ENCODE measurements around the gene PCDHA7.
"Not testable (repeated sequence)": the region's sequence is repeated elsewhere in the genome, so short reads cannot be mapped to it uniquely, and the experiment has no call there.

The PCDHA7 gene

DNA sequence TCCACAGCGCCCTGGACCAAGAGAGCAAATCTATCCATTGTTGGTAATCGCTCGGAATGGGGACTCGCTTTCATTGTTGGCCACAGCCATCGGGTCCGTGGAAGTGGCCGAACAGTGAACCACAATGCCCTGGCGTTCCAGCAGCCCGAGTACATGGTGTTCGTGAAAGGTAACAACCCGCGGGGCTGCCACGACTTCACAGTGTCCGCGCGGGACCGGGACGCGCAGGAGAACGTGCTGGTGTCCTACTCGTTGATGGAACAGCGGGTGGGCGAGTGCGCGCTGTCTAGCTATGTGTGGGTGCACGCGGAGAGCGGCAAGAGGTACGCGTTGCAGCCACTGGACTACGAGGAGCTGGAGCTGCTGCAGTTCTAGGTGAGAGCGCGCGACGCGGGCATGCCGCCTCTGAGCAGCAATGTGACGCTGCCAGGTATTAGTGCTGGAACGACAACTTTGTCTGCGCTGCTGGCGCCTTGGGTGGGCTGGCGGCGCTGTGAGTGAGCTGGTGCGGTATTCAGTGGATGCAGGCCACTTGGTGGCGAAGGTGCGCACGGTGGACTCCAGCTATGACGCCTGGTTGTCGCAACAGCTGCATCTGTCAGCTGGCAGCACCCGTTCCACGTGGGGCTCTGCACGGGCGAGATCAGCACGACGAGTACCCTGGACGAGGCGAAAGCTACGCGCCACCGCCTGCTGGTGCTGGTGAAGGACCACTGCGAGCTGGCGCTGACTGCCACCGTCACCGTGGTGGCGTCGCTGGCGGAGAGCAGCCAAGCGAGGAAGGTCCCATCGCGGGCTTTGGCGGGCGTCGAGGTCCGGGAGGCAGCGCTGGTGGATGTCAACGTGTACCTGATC is 28.6 kb downstream of the PCDHA7 start:
- no peak for DNase-seq (ENCODE audit: low read depth)

DNA sequence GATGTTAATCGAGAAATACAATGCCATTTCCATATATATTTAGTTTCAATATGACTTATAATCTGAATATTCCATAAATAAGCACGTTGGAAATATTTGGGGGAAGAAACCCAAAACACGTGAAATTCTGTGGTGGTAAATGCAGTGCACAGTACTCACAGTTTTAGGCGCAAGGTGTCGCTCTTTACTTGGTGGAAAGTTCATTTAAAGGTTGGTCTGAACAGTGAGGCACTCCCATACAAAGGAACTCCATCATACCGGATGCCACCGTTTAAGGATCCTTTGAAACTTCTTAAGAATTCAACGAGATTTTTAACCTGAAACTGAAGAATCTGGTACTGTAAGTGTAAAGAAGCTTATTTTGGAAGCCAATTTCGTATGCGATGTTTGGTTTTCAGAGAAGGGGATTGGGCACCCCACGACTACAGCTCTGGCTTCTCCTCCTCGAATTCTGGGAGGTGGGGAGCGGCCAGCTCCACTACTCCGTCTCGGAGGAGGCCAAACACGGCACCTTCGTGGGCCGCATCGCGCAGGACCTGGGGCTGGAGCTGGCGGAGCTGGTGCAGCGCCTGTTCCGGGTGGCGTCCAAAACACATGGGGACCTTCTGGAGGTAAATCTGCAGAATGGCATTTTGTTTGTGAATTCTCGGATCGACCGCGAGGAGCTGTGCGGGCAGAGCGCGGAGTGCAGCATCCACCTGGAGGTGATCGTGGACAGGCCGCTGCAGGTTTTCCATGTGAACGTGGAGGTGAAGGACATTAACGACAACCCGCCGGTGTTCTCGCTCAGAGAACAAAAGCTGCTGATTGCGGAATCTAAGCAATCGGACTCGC is 34.9 kb downstream of the PCDHA7 start, which contains the start of gene PCDHA11:
Gene PCDHA11 (plus strand): TSS at position 237 of the 834 bp plus-strand sequence. CDS start 147 bp downstream, at position 384.
- no peak for DNase-seq (ENCODE audit: low read depth)

DNA sequence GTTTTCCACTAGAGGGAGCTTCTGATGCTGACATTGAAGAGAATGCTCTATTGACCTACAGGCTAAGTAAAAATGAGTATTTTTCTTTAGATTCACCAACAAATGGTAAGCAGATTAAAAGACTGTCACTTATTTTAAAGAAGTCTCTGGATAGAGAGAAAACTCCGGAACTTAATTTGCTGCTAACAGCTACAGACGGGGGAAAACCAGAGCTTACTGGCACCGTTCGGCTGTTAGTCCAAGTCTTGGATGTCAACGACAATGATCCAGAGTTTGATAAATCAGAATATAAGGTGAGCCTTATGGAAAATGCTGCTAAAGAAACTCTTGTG is 35.5 kb downstream of the PCDHA7 start:
- no peak for DNase-seq (ENCODE audit: low read depth)

DNA sequence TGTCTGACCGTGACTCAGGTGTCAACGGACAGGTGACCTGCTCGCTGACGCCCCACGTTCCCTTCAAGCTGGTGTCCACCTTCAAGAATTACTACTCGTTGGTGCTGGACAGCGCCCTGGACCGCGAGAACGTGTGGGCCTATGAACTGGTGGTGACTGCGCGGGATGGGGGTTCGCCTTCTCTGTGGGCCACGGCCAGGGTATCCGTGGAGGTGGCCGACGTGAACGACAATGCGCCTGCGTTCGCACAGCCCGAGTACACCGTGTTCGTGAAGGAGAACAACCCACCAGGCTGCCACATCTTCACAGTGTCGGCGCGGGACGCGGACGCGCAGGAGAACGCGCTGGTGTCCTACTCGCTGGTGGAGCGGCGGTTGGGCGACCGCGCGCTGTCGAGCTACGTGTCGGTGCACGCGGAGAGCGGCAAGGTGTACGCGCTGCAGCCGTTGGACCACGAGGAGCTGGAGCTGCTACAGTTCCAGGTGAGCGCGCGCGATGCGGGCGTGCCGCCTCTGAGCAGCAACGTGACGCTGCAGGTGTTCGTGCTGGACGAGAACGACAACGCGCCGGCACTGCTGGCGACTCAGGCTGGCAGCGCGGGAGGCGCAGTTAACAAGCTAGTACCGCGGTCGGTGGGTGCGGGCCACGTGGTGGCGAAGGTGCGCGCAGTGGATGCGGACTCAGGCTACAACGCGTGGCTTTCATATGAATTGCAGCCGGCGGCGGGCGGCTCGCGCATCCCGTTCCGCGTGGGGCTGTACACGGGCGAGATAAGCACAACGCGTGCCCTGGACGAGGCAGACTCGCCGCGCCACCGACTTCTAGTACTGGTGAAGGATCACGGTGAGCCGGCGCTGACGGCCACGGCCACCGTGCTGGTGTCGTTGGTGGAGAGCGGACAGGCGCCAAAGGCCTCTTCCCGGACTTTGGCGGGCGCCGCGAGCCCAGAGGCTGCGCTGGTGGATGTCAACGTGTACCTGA is 36.4 kb downstream of the PCDHA7 start:
- no peak for DNase-seq (ENCODE audit: low read depth)

DNA sequence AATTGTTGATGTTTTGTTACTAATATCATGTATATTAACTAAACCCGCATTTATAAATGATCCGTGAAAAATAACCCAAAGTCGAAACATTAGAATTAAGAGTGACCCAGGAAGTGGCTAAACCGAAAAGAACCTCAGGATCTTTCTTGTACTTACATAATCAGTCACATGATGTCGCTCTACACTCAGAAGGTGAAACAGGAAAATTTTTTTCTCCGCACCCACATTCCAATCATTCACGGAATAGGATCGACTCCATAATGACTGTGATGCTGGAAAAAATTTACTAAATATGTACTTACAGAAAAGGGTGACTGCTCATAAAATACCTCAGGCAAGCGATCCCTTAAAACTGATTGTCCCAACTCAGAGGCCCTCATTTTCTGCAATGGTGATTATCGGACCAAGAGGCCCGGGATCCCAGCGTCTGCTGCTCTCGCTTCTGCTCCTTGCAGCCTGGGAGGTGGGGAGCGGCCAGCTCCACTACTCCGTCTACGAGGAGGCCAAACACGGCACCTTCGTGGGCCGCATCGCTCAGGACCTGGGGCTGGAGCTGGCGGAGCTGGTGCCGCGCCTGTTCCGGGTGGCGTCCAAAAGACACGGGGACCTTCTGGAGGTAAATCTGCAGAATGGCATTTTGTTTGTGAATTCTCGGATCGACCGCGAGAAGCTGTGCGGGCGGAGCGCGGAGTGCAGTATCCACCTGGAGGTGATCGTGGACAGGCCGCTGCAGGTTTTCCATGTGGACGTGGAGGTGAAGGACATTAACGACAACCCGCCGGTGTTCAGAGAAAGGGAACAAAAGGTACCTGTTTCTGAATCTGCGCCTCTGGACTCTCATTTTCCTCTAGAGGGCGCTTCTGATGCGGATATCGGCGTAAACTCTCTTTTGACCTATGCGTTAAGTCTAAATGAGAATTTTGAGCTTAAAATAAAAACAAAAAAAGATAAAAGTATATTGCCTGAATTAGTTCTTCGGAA is 41.3 kb downstream of the PCDHA7 start, which contains the start of gene PCDHA12:
Gene PCDHA12 (plus strand): TSS at position 224 of the 981 bp plus-strand sequence. CDS start 165 bp downstream, at position 389.
- DNase-seq (ENCODE audit: low read depth) = no peak

DNA sequence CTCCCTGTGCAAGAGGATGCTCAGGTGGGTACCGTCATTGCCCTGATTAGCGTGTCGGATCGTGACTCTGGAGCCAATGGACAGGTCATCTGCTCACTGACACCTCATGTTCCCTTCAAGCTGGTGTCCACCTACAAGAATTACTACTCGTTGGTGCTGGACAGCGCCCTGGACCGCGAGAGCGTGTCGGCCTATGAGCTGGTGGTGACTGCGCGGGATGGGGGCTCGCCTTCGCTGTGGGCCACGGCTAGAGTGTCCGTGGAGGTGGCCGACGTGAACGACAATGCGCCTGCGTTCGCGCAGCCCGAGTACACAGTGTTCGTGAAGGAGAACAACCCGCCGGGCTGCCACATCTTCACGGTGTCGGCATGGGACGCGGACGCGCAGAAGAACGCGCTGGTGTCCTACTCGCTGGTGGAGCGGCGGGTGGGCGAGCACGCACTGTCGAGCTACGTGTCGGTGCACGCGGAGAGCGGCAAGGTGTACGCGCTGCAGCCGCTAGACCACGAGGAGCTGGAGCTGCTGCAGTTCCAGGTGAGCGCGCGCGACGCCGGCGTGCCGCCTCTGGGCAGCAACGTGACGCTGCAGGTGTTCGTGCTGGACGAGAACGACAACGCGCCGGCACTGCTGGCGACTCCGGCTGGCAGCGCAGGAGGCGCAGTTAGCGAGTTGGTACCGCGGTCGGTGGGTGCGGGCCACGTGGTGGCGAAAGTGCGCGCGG is 42.6 kb downstream of the PCDHA7 start:
- DNase-seq (ENCODE audit: low read depth) = not testable (repeated sequence)

DNA sequence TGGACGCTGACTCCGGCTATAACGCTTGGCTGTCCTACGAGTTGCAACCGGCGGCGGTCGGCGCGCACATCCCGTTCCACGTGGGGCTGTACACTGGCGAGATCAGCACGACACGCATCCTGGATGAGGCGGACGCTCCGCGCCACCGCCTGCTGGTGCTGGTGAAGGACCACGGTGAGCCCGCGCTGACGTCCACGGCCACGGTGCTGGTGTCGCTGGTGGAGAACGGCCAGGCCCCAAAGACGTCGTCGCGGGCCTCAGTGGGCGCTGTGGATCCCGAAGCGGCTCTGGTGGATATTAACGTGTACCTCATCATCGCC is 43.2 kb downstream of the PCDHA7 start:
- no peak for DNase-seq (ENCODE audit: low read depth)

DNA sequence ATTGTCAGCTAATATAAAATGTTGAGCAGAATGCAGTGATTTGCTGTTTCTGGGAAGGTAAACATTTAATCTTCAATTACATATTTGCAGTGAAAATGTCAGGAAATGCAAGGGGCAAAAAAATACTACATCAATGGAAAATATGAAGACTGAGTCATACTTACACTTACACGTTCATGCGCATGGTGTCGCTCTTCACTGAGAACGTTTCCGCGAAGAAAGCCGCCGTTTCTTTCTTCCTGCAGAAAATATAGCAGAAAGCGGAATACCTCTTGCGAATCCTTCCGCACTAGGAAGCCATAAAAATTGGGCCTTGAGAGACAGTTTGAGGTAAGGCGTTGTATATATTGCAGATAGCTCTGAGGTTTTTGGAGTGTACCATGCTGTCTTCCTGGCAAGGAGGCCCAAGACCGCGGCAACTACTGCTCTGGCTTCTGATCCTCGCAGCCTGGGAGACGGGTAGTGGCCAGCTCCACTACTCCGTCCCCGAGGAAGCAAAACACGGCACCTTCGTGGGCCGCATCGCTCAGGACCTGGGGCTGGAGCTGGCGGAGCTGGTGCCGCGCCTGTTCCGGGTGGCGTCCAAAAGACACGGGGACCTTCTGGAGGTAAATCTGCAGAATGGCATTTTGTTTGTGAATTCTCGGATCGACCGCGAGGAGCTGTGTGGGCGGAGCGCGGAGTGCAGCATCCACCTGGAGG is 48.0 kb downstream of the PCDHA7 start, which contains the start of gene PCDHA13:
Gene PCDHA13 (plus strand): TSS at position 236 of the 702 bp plus-strand sequence. CDS start 145 bp downstream, at position 381.
- DNase-seq (ENCODE audit: low read depth) = no peak

DNA sequence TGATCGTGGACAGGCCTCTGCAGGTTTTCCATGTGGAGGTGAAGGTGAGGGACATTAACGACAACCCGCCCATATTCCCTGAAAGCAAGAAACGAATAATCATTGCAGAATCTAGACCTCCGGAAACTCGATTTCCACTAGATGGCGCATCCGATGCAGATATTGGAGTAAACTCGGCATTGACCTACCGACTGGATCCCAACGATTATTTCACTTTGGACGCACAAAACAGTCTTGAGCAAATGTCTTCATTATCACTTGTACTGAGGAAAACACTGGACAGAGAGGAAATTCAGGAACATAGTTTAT is 48.5 kb downstream of the PCDHA7 start:
- DNase-seq (ENCODE audit: low read depth) = no peak

DNA sequence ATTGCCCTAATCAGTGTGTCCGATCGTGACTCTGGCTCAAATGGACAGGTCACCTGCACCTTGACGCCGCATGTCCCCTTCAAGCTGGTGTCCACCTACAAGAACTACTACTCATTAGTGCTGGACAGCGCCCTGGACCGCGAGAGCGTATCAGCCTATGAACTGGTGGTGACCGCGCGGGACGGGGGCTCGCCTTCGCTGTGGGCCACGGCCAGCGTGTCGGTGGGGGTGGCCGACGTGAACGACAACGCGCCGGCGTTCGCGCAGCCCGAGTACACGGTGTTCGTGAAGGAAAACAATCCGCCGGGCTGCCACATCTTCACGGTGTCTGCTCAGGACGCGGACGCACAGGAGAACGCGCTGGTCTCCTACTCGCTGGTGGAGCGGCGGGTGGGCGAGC is 49.3 kb downstream of the PCDHA7 start:
- no peak for DNase-seq (ENCODE audit: low read depth)

DNA sequence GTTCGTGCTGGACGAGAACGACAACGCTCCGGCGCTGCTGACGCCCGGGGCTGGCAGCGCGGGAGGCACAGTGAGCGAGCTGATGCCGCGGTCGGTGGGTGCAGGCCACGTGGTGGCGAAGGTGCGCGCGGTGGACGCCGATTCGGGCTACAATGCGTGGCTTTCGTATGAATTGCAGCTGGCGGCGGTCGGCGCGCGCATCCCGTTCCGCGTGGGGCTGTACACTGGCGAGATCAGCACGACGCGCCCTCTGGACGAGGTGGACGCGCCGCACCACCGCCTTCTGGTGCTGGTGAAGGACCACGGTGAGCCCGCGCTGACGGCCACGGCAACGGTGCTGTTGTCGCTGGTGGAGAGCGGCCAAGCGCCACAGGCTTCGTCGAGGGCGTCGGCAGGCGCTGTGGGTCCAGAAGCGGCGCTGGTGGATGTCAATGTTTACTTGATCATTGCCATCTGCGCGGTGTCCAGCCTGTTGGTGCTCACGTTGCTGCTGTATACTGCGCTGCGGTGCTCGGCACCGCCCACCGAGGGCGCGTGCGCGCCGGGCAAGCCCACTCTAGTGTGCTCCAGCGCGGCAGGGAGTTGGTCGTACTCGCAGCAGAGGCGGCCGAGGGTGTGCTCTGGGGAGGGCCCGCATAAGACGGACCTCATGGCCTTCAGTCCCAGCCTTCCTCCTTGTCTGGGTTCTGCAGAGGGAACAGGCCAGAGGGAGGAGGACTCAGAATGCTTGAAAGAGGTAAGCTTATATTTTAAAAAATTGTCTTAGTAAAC is 50.0 kb downstream of the PCDHA7 start:
- DNase-seq (ENCODE audit: low read depth) = no peak

Measured in stimulated activated CD8-positive, alpha-beta memory T cell treated with anti-CD3 and anti-CD28 coated beads, Interleukin-15, amount 100 ng/mL, for 24 hours (primary cell).